Hematopoietic multipotent progenitor cell treated with erythropoietin and hydrocortisone succinate and interleukin-3 and kit ligand, for 17 days (in vitro differentiated cells): ENCODE data around the gene ITSN2.

Experiments
- DNase-seq: peaks from one replicate; pipeline ENCODE4 v3.0.0-alpha.2; 2015; ENCODE audit warnings: low spot score

ITSN2 gene

GRCh38 chr2:24334245-24334633 is 26.1 kb downstream of the ITSN2 start:
- DNase-seq, result no peak

GRCh38 chr2:24332791-24333540 is 27.4 kb downstream of the ITSN2 start:
- DNase-seq, result no peak

GRCh38 chr2:24330161-24330560 is 30.2 kb downstream of the ITSN2 start:
- no peak for DNase-seq

- no peak for DNase-seq
Measured at GRCh38 chr2:24329700-24330099, 30.6 kb downstream of the ITSN2 start.

GRCh38 chr2:24328010-24328409 is 32.3 kb downstream of the ITSN2 start:
- DNase-seq, result no peak

- no peak for DNase-seq
Measured at GRCh38 chr2:24317491-24317920, 42.8 kb downstream of the ITSN2 start.

- DNase-seq, result no peak
Measured at GRCh38 chr2:24315669-24316068, 44.7 kb downstream of the ITSN2 start.

GRCh38 chr2:24313744-24314632 is 46.3 kb downstream of the ITSN2 start:
- no peak for DNase-seq

GRCh38 chr2:24307961-24308360 is 52.4 kb downstream of the ITSN2 start:
- DNase-seq, result no peak

- DNase-seq, result no peak
Measured at GRCh38 chr2:24304631-24305030, 55.7 kb downstream of the ITSN2 start.

- DNase-seq, result no peak
Measured at GRCh38 chr2:24304098-24304497, 56.2 kb downstream of the ITSN2 start.

- no peak for DNase-seq
Measured at GRCh38 chr2:24301599-24301998, 58.7 kb downstream of the ITSN2 start.

- DNase-seq, result no peak
Measured at GRCh38 chr2:24297663-24298062, 62.7 kb downstream of the ITSN2 start.

- DNase-seq, result no peak
Measured at GRCh38 chr2:24287171-24287570, 73.2 kb downstream of the ITSN2 start.

- no peak for DNase-seq
Measured at GRCh38 chr2:24285484-24286152, 74.7 kb downstream of the ITSN2 start.

- no peak for DNase-seq
Measured at GRCh38 chr2:24280645-24281044, 79.7 kb downstream of the ITSN2 start.

- no peak for DNase-seq
Measured at GRCh38 chr2:24280161-24280560, 80.2 kb downstream of the ITSN2 start.

GRCh38 chr2:24276349-24276899 is 83.9 kb downstream of the ITSN2 start:
- no peak for DNase-seq

GRCh38 chr2:24274809-24275208 is 85.5 kb downstream of the ITSN2 start:
- DNase-seq, result no peak

- DNase-seq, result no peak
Measured at GRCh38 chr2:24273598-24273997, 86.7 kb downstream of the ITSN2 start.

- DNase-seq, result no peak
Measured at GRCh38 chr2:24272907-24273306, 87.4 kb downstream of the ITSN2 start.

GRCh38 chr2:24272161-24272802 is 88.1 kb downstream of the ITSN2 start:
- DNase-seq, result no peak
